ENCODE results near the gene MPPE1.
"Not testable (repeated sequence)": the region's sequence is repeated elsewhere in the genome, so short reads cannot be mapped to it uniquely, and the experiment has no call there.

The MPPE1 gene

GRCh38 chr18:11908182-11909060 lies at the start of gene MPPE1:
Gene MPPE1, minus strand, starts transcription at chr18:11908317. Its CDS starts 11,053 bp downstream, at chr18:11897264.
- peak; percentile 90 for DNase-seq (ENCODE audit: low spot score)

- DNase-seq (ENCODE audit: low spot score): no peak
Observed at GRCh38 chr18:11957636-11958035, 49.5 kb upstream of the MPPE1 start.

GRCh38 chr18:11956371-11957308 lies 48.5 kb upstream of the MPPE1 start:
- DNase-seq (ENCODE audit: low spot score): no peak

- peak; percentile 44 for DNase-seq (ENCODE audit: low spot score)
Observed at GRCh38 chr18:11955239-11956029, 47.3 kb upstream of the MPPE1 start.

GRCh38 chr18:11953113-11953512 lies 45.0 kb upstream of the MPPE1 start:
- no peak for DNase-seq (ENCODE audit: low spot score)

- no peak for DNase-seq (ENCODE audit: low spot score)
Observed at GRCh38 chr18:11951390-11951851, 43.3 kb upstream of the MPPE1 start.

- DNase-seq (ENCODE audit: low spot score): no peak
Observed at GRCh38 chr18:11950824-11951223, 42.7 kb upstream of the MPPE1 start.

GRCh38 chr18:11948852-11949523 lies 40.9 kb upstream of the MPPE1 start:
- DNase-seq (ENCODE audit: low spot score): no peak

GRCh38 chr18:11947214-11948191 lies 39.4 kb upstream of the MPPE1 start:
- peak; percentile 73 for DNase-seq (ENCODE audit: low spot score)

GRCh38 chr18:11946756-11947155 lies 38.6 kb upstream of the MPPE1 start:
- DNase-seq (ENCODE audit: low spot score): no peak

- DNase-seq (ENCODE audit: low spot score): not testable (repeated sequence)
Observed at GRCh38 chr18:11945834-11946659, 37.9 kb upstream of the MPPE1 start.

GRCh38 chr18:11944786-11945185 lies 36.7 kb upstream of the MPPE1 start:
- no peak for DNase-seq (ENCODE audit: low spot score)

- no peak for DNase-seq (ENCODE audit: low spot score)
Observed at GRCh38 chr18:11944252-11944651, 36.1 kb upstream of the MPPE1 start.

- no peak for DNase-seq (ENCODE audit: low spot score)
Observed at GRCh38 chr18:11943551-11943950, 35.4 kb upstream of the MPPE1 start.

GRCh38 chr18:11940956-11941355 lies 32.8 kb upstream of the MPPE1 start:
- no peak for DNase-seq (ENCODE audit: low spot score)

- peak; percentile 72 for DNase-seq (ENCODE audit: low spot score)
Observed at GRCh38 chr18:11937874-11938478, 29.9 kb upstream of the MPPE1 start.

GRCh38 chr18:11932393-11932792 lies 24.3 kb upstream of the MPPE1 start:
- no peak for DNase-seq (ENCODE audit: low spot score)

- no peak for DNase-seq (ENCODE audit: low spot score)
Observed at GRCh38 chr18:11927497-11927896, 19.4 kb upstream of the MPPE1 start.

All from hepatic stellate cell (primary cell).